Liver (tissue), 9 donors: ENCODE data around the gene SLC26A11. TPM values are rescaled to one million over a fixed set of nuclear protein-coding genes. Genes with fewer than 3 reads are reported as not detected.

Source experiments
- DNase-seq: peaks from one replicate; pipeline ENCODE4 v3.0.0-alpha.2; 2017; ENCODE audit warnings: low spot score
- H3K27ac ChIP-seq, 2 donors: one replicate each; pipeline ENCODE4 v1.7.0; 2013; ENCODE audit warnings: inconsistent platforms in 2 of 2, low read length in 2 of 2, control low read depth in 1 of 2, low read depth in 1 of 2, mild to moderate bottlenecking in 1 of 2
- H3K27me3 ChIP-seq, 4 donors: one replicate each; pipeline versions ENCODE4 v1.6.1 to v1.7.0; 2013; ENCODE audit warnings: low read length in 3 of 4, inconsistent platforms in 1 of 4, mild to moderate bottlenecking in 1 of 4, moderate library complexity in 1 of 4; ENCODE audit not compliant: control insufficient read depth in 4 of 4, insufficient read depth in 4 of 4
- H3K36me3 ChIP-seq, 4 donors: one replicate each; pipeline versions ENCODE4 v1.6.1 to v1.7.0; 2013; ENCODE audit warnings: low read length in 3 of 4, mild to moderate bottlenecking in 3 of 4, low read depth in 1 of 4, moderate library complexity in 1 of 4; ENCODE audit not compliant: control insufficient read depth in 4 of 4, insufficient read depth in 3 of 4
- H3K4me1 ChIP-seq, 4 donors: one replicate each; pipeline versions ENCODE4 v1.6.1 to v1.7.0; 2013; ENCODE audit warnings: low read length in 3 of 4, mild to moderate bottlenecking in 3 of 4, moderate library complexity in 1 of 4; ENCODE audit not compliant: control insufficient read depth in 4 of 4, insufficient read depth in 4 of 4
- H3K4me3 ChIP-seq, 3 donors: one replicate each; pipeline versions ENCODE4 v1.6.1 to v1.7.0; 2013; ENCODE audit warnings: low read length in 3 of 3, control low read depth in 1 of 3, low read depth in 1 of 3, mild to moderate bottlenecking in 1 of 3
- H3K9ac ChIP-seq, 2 donors: one replicate each; pipeline ENCODE4 v1.7.0; 2013; ENCODE audit warnings: low read length in 2 of 2, mild to moderate bottlenecking in 2 of 2, moderate library complexity in 2 of 2, control low read depth in 1 of 2, low read depth in 1 of 2
- H3K9me3 ChIP-seq, 4 donors: one replicate each; pipeline versions ENCODE4 v1.6.1 to v1.7.0; 2013; ENCODE audit warnings: low read length in 3 of 4; ENCODE audit not compliant: control insufficient read depth in 4 of 4
- ATF3 ChIP-seq: IDR thresholded peaks from 2 replicates; pipeline ENCODE4 v1.6.1; 2016; ENCODE audit warnings: antibody characterized with exemption
- CTCF ChIP-seq: fragments of 150-350 bp; IDR thresholded peaks from 2 replicates; pipeline ENCODE4 v1.5.1; 2017; ENCODE audit warnings: improper control_type of control experiment, low read depth, low read length; ENCODE audit not compliant: missing input control
- EGR1 ChIP-seq, 2 donors: IDR thresholded peaks; 2 replicates each; pipeline ENCODE4 v1.6.1; 2016 to 2018; ENCODE audit warnings: antibody characterized with exemption in 2 of 2, low read depth in 2 of 2
- FOXA1 ChIP-seq: IDR thresholded peaks from 2 replicates; pipeline ENCODE4 v1.6.1; 2016; ENCODE audit warnings: antibody characterized with exemption
- FOXA2 ChIP-seq: IDR thresholded peaks from 2 replicates; pipeline ENCODE4 v1.6.1; 2016; ENCODE audit warnings: antibody characterized with exemption
- GABPA ChIP-seq, 2 donors: IDR thresholded peaks in 1 of 2; conservative IDR thresholded peaks in 1 of 2; 2 replicates each; pipeline ENCODE4 v1.6.1; 2016; ENCODE audit warnings: antibody characterized with exemption in 2 of 2, mild to moderate bottlenecking in 1 of 2, moderate library complexity in 1 of 2
- HNF4A ChIP-seq, 2 donors: conservative IDR thresholded peaks; 2 replicates each; pipeline ENCODE4 v1.6.1; 2016; ENCODE audit warnings: antibody characterized with exemption in 2 of 2, mild to moderate bottlenecking in 2 of 2
- HNF4G ChIP-seq: IDR thresholded peaks from 2 replicates; pipeline ENCODE4 v1.6.1; 2016; ENCODE audit warnings: antibody characterized with exemption
- JUND ChIP-seq, 2 donors: IDR thresholded peaks; 2 replicates each; pipeline ENCODE4 v1.6.1; 2016; ENCODE audit warnings: antibody characterized with exemption in 2 of 2
- MAX ChIP-seq: IDR thresholded peaks from 2 replicates; pipeline ENCODE4 v1.6.1; 2016; ENCODE audit warnings: antibody characterized with exemption
- NR2F2 ChIP-seq: IDR thresholded peaks from 2 replicates; pipeline ENCODE4 v1.6.1; 2016; ENCODE audit warnings: antibody characterized with exemption
- RAD21 ChIP-seq, 2 donors: IDR thresholded peaks; 2 replicates each; pipeline ENCODE4 v1.6.1; 2016; ENCODE audit warnings: antibody characterized with exemption in 2 of 2, mild to moderate bottlenecking in 2 of 2
- RXRA ChIP-seq, 2 donors: IDR thresholded peaks; 2 replicates each; pipeline ENCODE4 v1.6.1; 2017 to 2018; ENCODE audit warnings: antibody characterized with exemption in 2 of 2, mild to moderate bottlenecking in 1 of 2
- SP1 ChIP-seq: IDR thresholded peaks from 2 replicates; pipeline ENCODE4 v1.6.1; 2018; ENCODE audit warnings: antibody characterized with exemption, mild to moderate bottlenecking
- TAF1 ChIP-seq: conservative IDR thresholded peaks from 2 replicates; pipeline ENCODE4 v1.6.1; 2016; ENCODE audit warnings: antibody characterized with exemption, mild to moderate bottlenecking
- YY1 ChIP-seq: IDR thresholded peaks from 2 replicates; pipeline ENCODE4 v1.6.1; 2016; ENCODE audit warnings: antibody characterized with exemption, mild to moderate bottlenecking
- WGBS: extraction: QIAGEN DNeasy Blood & Tissue Kit; methylation state at CpG from one replicate; pipeline ENCODE4 v1.1.7; 2013; 5-methylcytosine and 5-hydroxymethylcytosine counted together
- polyA plus RNA-seq, 2 donors: library from polyadenylated mRNA; stranded (reverse) in 1 of 2; unstranded in 1 of 2; fragments of 200-250 nt in 1 of 2; fragments of >200 nt in 1 of 2; fragmentation: Nextera tagmentation in 1 of 2; extraction: Ambion mirVana in 1 of 2; gene quantifications; one replicate each; pipeline versions ENCODE4 v1.2.1 to v1.2.3, GENCODE V29; 2013 to 2015
- total RNA-seq, 2 donors: library from RNA; depleted of rRNA; stranded (reverse); fragments of >200 nt; gene quantifications; one replicate each; pipeline ENCODE4 v1.2.3, GENCODE V29; 2014
- TF ChIP-seq, protein P1 (sequence below): IDR thresholded peaks from 2 replicates; pipeline ENCODE4 v1.6.1; 2016; ENCODE audit warnings: antibody characterized with exemption
- TF ChIP-seq, protein P2 (sequence below): IDR thresholded peaks from 2 replicates; pipeline ENCODE4 v1.6.1; 2016; ENCODE audit warnings: antibody characterized with exemption, mild to moderate bottlenecking
- donor health status: healthy.
- donor health status: healthy.
- donor health status: healthy.
- donor health status: healthy.
- donor health status: healthy.

Gene SLC26A11
- total and polyA plus RNA-seq, 4 donors, result 3.3 to 8.2 (median 5.6) TPM

GRCh38 chr17:80254396-80255251 lies 34.4 kb downstream of the SLC26A11 start:
- Histone ChIP-seq H3K27ac (peak overlapping the region in 1 of 2 donors; percentile 23), H3K9ac (no peak overlapping the region), H3K27me3 (no peaks in the 10 kb centered on the region), H3K4me3 (no peak overlapping the region), H3K36me3 (peaks cover 0 to 3% (median 0%) of the 10 kb centered on the region in 4 donors), H3K9me3 (no peaks in the 10 kb centered on the region), H3K4me1 (no peaks in the 10 kb centered on the region)
- 66% methylated on average over 13 of the region's 13 CpGs for WGBS
- no peak for TF ChIP-seq HNF4A (conservative IDR thresholded peaks at IDR 0.05)
- no peak for DNase-seq

DNA sequence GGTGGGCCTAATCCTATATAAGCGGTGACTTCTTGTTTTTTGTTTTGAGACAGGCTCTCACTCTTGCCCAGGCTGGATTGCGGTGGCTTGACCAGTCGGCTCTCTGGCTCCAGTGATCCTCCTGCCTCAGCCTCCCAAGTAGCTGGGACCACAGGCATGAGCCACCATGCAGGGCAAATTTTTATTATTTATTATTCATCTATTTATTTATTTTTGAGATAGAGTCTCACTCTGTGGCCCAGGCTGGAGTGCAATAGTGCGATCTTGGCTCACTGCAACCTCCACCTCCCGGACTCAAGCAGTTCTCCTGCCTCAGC lies 35.8 kb downstream of the SLC26A11 start:
- H3K27me3 ChIP-seq, result no peaks in the 10 kb centered on the region
- H3K9me3 ChIP-seq, result no peaks in the 10 kb centered on the region
- H3K9ac ChIP-seq, result no peak overlapping the region
- peaks cover 0 to 3% (median 0%) of the 10 kb centered on the region in 4 donors for H3K36me3 ChIP-seq
- no peak for DNase-seq
- peaks cover 0 to 4% (median 2%) of the 10 kb centered on the region in 4 donors for H3K4me1 ChIP-seq
- WGBS, result 99% methylated on average over 5 of the region's 5 CpGs
- TF ChIP-seq FOXA2 (no peak), MAX (no peak), RAD21 (IDR thresholded peaks at IDR 0.05) (no peak), GABPA (IDR thresholded peaks at IDR 0.05 in 1 of 2, conservative IDR thresholded peaks at IDR 0.05 in 1 of 2) (no peak), SP1 (no peak), HNF4G (no peak), RXRA (IDR thresholded peaks at IDR 0.05) (no peak)
- no peak overlapping the region for H3K27ac ChIP-seq
- no peak overlapping the region for H3K4me3 ChIP-seq

- no peak overlapping the region for H3K4me3 ChIP-seq
- peaks cover 2 to 18% (median 15%) of the 10 kb centered on the region in 4 donors for H3K4me1 ChIP-seq
- H3K27ac ChIP-seq, result no peak overlapping the region
- WGBS, result 79% methylated on average over 14 of the region's 14 CpGs
- H3K9ac ChIP-seq, result no peak overlapping the region
- H3K36me3 ChIP-seq, result no peaks in the 10 kb centered on the region
- DNase-seq, result no peak
- no peaks in the 10 kb centered on the region for H3K27me3 ChIP-seq
- TF ChIP-seq JUND (IDR thresholded peaks at IDR 0.05), result no peak
- no peak for TF ChIP-seq FOXA2
- no peak for TF ChIP-seq CTCF
- no peak for TF ChIP-seq FOXA1
- TF ChIP-seq GABPA (IDR thresholded peaks at IDR 0.05 in 1 of 2, conservative IDR thresholded peaks at IDR 0.05 in 1 of 2), result no peak
- TF ChIP-seq ATF3, result no peak
- no peak for TF ChIP-seq HNF4A (conservative IDR thresholded peaks at IDR 0.05)
- TF ChIP-seq RXRA (IDR thresholded peaks at IDR 0.05), result no peak
- TF ChIP-seq TAF1, result no peak
- TF ChIP-seq YY1, result no peak
- TF ChIP-seq SP1, result no peak
- TF ChIP-seq MAX, result no peak
- TF ChIP-seq, protein P1, sequence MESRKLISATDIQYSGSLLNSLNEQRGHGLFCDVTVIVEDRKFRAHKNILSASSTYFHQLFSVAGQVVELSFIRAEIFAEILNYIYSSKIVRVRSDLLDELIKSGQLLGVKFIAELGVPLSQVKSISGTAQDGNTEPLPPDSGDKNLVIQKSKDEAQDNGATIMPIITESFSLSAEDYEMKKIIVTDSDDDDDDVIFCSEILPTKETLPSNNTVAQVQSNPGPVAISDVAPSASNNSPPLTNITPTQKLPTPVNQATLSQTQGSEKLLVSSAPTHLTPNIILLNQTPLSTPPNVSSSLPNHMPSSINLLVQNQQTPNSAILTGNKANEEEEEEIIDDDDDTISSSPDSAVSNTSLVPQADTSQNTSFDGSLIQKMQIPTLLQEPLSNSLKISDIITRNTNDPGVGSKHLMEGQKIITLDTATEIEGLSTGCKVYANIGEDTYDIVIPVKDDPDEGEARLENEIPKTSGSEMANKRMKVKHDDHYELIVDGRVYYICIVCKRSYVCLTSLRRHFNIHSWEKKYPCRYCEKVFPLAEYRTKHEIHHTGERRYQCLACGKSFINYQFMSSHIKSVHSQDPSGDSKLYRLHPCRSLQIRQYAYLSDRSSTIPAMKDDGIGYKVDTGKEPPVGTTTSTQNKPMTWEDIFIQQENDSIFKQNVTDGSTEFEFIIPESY, result no peak
- TF ChIP-seq NR2F2, result no peak
- TF ChIP-seq EGR1 (IDR thresholded peaks at IDR 0.05; ENCODE audit: low read depth in 2 of 2), result no peak
- TF ChIP-seq, protein P2, sequence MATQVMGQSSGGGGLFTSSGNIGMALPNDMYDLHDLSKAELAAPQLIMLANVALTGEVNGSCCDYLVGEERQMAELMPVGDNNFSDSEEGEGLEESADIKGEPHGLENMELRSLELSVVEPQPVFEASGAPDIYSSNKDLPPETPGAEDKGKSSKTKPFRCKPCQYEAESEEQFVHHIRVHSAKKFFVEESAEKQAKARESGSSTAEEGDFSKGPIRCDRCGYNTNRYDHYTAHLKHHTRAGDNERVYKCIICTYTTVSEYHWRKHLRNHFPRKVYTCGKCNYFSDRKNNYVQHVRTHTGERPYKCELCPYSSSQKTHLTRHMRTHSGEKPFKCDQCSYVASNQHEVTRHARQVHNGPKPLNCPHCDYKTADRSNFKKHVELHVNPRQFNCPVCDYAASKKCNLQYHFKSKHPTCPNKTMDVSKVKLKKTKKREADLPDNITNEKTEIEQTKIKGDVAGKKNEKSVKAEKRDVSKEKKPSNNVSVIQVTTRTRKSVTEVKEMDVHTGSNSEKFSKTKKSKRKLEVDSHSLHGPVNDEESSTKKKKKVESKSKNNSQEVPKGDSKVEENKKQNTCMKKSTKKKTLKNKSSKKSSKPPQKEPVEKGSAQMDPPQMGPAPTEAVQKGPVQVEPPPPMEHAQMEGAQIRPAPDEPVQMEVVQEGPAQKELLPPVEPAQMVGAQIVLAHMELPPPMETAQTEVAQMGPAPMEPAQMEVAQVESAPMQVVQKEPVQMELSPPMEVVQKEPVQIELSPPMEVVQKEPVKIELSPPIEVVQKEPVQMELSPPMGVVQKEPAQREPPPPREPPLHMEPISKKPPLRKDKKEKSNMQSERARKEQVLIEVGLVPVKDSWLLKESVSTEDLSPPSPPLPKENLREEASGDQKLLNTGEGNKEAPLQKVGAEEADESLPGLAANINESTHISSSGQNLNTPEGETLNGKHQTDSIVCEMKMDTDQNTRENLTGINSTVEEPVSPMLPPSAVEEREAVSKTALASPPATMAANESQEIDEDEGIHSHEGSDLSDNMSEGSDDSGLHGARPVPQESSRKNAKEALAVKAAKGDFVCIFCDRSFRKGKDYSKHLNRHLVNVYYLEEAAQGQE, result no peak
- TF ChIP-seq HNF4G, result no peak
- TF ChIP-seq RAD21 (IDR thresholded peaks at IDR 0.05), result no peak
- H3K9me3 ChIP-seq, result no peaks in the 10 kb centered on the region
Measured at GRCh38 chr17:80257716-80258213, 37.5 kb downstream of the SLC26A11 start.
